NCI-H1417 treated with DMSO at 0.1 percent for 48 hours (cell line): Measurements from ENCODE around the gene SGK2.

ENCODE experiments used
- DNase-seq: peaks from one replicate; lab custom pipeline; 2025; lab: John Stamatoyannopoulos, UW

Gene SGK2

DNA sequence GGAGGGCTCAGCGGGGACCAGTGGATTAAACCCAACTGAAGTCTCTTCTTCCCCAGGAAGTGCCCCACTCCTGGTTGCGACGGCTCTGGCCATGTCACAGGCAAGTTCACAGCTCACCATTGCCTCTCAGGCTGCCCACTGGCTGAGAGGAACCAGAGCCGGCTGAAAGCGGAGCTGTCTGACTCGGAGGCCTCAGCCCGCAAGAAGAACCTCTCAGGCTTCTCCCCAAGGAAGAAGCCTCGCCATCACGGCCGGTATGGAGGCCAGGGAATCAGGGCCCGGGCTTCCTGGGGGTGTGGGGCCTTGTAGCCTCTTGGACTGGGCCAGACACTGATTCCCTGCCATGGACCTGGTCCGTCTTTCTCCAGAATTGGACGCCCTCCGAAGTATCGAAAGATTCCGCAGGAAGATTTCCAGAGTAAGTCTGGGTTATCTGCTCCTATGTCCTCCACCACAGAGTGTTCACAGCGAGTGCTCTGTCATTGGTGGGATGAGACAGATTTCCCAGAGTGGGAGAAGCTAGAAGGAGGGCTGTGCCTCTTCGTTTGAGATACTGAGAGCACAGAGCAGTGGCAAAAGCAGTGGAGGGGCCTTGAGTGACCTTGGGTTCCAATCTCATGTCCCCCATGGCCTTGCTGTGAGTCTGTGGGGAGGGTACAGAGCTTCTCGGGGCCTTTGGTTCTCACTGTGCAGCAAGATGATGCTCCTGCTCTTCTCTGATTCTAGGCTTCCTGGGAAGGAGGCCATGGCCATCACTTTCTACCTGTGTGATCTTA, 22.6 kb upstream of the SGK2 start:
- no peak for DNase-seq

- DNase-seq, result no peak
Observed at GRCh38 chr20:43536817-43537440, 21.9 kb upstream of the SGK2 start.

GRCh38 chr20:43537921-43538877, 20.6 kb upstream of the SGK2 start:
- no peak for DNase-seq

DNA sequence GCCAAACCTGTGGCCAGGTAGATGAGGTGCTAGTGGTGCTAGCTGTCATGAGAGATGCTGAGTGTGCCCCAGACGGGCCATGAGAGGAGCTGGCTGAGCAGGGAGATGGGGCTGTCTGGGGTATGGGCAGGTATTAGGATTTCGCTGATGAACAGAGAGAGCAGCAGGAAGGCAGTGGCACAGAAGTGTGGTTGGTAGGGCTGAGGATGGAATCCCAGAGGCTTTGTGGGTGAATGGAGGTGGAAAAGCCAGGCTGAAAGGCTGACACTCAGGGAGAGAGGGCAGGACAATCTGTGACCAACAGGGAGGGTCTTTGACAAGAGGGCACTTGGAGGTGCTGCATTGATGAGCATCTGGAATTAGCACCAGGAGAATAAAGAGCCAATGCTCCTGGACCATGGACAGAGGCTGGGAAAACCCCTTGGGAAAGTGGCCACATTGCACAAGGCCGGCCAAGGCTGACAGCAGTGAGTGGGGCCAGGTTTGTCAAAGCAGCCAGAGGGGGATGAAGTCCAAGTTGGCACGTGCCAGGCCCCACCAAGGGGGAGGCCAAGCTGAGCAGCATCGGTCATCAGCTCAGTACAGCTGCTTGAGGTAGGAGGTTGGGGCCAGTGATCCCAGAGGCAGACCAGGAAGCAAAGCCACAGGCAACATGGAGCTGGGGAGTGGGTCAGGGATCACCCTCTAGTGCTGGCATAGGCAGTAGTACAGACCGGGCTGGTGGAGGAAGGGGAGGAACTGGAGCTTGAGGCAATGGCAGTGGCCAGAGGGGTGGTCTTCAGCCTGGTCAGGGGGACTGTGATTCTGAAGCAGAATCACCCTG, 19.7 kb upstream of the SGK2 start:
- no peak for DNase-seq

DNA sequence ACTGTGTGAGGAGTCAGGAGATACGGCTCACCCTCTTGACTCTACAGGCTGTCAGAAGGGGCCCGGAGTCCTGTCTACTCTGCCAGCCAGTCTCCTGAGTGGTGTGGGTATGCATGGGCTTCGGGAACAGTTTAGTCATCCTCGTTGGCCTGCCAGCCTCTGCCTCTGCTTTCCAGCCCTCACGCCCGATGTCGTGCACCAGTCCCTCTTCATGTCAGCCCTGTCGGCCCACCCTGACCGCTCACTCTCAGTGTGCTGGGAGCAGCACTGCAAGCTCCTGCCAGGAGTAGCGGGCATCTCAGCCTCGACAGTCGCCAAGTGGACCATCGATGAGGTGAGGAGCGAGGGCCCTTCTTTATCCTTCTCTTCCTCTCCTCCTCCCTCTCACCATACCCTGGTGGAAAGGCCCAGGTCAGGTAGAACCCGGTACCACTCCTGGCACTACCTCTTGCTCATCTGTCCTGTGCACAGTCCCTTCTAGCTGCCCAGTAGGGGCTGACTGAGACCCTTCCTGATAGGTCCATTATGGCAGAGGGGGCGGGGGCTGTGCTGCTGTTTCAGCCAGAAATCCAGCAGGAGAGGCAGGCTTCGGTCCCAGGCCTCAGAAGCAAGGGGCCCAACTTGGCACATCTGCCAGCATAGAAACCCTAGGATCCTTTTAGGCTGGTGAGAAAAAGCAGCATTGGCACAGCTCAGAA, 18.7 kb upstream of the SGK2 start:
- no peak for DNase-seq

DNA sequence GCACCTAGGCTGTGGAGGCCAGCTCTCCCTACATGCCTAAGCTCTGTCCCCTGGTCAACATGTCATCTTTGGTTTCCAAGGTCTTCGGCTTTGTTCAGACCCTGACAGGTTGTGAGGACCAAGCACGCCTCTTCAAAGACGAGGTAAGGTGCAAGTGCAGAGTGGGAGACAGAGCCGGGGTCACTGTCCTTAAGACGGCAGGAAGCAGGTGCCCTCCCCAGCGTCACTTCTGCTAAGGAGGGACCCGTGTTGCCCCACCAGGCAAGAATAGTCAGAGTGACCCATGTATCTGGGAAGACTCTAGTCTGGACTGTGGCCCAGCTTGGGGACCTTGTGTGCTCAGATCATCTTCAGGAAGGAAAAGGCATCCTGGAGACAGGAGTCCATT, 18.2 kb upstream of the SGK2 start:
- no peak for DNase-seq

- no peak for DNase-seq
Observed at GRCh38 chr20:43541214-43541613, 17.6 kb upstream of the SGK2 start.

- no peak for DNase-seq
Observed at GRCh38 chr20:43542161-43542560, 16.7 kb upstream of the SGK2 start.

DNA sequence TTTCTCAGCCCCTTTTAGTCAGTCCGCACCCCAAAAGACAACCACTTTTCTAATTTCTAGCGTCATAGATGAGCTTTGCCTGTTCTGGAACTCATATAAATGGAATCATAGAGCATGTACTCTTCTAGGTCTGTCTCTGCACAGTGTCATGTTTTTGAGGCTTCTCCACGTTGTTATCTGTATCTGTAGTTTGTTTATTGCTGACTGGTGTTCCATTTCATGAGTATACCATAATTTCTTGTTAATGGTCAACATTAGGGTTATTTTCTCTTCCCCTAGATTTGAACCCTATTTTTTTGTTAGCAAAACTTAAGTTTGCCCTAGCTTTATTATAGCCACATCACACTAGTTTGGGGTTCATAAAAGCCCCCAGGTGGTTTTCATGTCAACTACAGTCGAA, 16.2 kb upstream of the SGK2 start:
- no peak for DNase-seq

- DNase-seq, result no peak
Observed at GRCh38 chr20:43543138-43543537, 15.7 kb upstream of the SGK2 start.

GRCh38 chr20:43544501-43544900, 14.3 kb upstream of the SGK2 start:
- DNase-seq, result no peak

DNA sequence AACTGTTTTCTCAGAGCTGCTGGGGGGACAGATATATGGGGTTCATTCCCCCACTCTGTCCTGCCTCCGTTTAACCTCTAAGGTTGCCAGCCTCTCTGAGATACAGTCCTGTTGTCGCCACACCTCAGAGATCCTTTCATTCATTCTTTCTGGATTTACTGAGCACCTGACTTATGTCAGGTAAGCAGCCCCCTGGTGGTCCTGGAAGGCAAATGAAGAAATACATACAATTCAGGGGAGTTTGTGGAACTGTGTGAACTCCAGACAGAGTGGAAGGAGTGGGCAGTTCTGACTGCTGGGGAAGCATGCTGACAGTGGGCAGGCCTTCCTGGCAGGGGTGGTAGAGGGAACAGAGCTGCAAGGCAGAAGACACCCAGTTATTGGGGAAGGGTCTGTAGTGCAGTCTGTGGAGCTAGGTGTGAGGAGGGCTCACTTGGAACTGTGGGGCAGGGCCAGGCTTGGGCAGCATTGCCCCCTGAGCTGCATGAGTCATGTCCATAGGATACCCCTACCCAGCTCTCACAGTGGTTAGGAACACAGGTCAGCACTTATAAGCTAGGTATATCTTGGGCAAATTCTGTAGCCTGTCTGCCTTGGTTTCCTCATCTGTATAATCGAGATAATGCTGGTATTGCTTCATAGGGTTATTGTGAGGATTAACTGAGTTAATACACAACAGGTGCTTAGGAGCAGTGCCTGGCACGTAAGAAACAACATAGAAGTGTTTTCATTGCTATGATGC, 12.8 kb upstream of the SGK2 start:
- no peak for DNase-seq

GRCh38 chr20:43548273-43548880, 10.4 kb upstream of the SGK2 start:
- no peak for DNase-seq

- DNase-seq, result no peak
Observed at GRCh38 chr20:43549416-43550065, 9.3 kb upstream of the SGK2 start.

GRCh38 chr20:43550456-43550855, 8.4 kb upstream of the SGK2 start:
- DNase-seq, result no peak

- DNase-seq, result no peak
Observed at GRCh38 chr20:43554369-43554768, 4.5 kb upstream of the SGK2 start.

GRCh38 chr20:43559147-43559987, 540 bp downstream of the SGK2 start:
- no peak for DNase-seq

GRCh38 chr20:43560974-43561373, 2.1 kb downstream of the SGK2 start:
- DNase-seq, result no peak

DNA sequence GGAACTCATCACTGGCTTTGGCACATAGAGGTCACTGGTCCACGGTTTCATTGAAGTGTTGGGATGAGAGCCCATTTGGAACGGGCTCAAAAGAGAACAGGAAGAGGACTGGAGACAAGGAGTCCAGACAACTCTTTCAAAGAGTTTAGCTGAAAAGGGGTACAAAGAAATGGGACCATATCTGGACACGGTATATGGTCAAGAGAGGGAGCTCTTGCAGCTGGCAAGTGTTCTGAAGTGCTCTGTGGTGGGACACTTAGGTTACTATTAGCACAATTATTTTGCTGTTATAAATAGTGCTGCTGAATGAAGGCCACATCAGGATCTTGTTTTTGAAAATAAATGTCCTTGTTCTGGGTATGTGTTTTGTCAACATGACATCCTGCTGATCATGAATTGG, 4.6 kb downstream of the SGK2 start:
- no peak for DNase-seq
